IPS-15b (cell line): ENCODE data around the gene CACNG1.
"Not testable (repeated sequence)": the region's sequence is repeated elsewhere in the genome, so short reads cannot be mapped to it uniquely, and the experiment has no call there.

Experiments used
- H3K27me3 ChIP-seq: one replicate; pipeline ENCODE4 v1.6.1; 2013; ENCODE audit warnings: low read length; ENCODE audit not compliant: control insufficient read depth, insufficient read depth
- H3K36me3 ChIP-seq: one replicate; pipeline ENCODE4 v1.6.1; 2013; ENCODE audit warnings: low read length; ENCODE audit not compliant: control insufficient read depth, insufficient read depth
- H3K4me1 ChIP-seq: one replicate; pipeline ENCODE4 v1.6.1; 2013; ENCODE audit warnings: mild to moderate bottlenecking, low read length; ENCODE audit not compliant: control insufficient read depth, insufficient read depth
- H3K4me3 ChIP-seq: one replicate; pipeline ENCODE4 v1.5.1; 2013; ENCODE audit warnings: low read depth, low read length
- H3K9ac ChIP-seq: one replicate; pipeline ENCODE4 v1.6.1; 2013; ENCODE audit warnings: low read depth, mild to moderate bottlenecking, low read length
- H3K9me3 ChIP-seq: one replicate; pipeline ENCODE4 v1.6.1; 2013; ENCODE audit warnings: mild to moderate bottlenecking, low read length; ENCODE audit not compliant: control insufficient read depth, insufficient read depth

Gene CACNG1

DNA sequence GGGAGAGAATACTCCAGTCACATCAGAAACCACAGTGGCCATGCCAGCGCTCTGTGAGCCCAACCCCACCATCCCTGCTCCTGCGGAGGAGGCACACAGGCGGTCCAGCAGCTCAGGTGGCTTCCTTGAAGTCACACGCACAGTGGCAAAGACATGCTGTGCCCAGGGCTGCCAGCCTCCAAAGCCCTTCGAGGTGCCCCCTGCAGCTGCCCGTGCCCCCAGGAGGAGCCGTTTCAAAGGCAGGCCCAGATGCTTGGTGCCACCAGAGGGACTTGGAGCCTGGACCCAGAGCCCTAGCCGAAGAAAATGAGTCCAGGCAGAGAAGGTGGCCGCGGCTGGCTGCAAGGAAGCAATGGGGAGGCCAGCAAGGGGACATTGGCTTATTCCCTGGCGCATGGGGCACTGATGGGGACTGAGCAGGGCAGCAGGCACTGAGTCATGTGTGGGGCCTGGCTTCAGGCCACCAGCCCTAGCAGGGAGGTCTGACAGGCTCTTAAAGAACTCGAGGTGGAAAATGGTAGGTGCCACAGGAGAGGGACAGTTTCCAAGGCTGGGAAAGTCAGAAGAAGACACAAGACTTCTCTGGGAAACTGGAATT lies 17.2 kb upstream of the CACNG1 start:
- H3K27me3 ChIP-seq, result no peaks in the 10 kb centered on the region
- no peaks in the 10 kb centered on the region for H3K9me3 ChIP-seq
- H3K9ac ChIP-seq, result no peak overlapping the region
- H3K4me3 ChIP-seq, result no peak overlapping the region
- H3K4me1 ChIP-seq, result no peaks in the 10 kb centered on the region
- no peaks in the 10 kb centered on the region for H3K36me3 ChIP-seq

DNA sequence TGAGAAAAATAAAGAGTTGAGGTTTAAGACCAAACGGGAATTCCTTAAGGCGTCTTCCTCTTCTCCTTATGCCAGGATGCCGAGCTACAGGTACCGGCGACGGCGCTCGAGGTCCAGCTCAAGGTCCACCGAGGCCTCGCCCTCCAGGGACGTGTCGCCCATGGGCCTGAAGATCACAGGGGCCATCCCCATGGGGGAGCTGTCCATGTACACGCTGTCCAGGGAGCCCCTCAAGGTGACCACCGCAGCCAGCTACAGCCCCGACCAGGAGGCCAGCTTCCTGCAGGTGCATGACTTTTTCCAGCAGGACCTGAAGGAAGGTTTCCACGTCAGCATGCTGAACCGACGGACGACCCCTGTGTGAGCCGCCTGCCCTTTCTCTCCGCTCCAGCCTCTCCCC lies 13.7 kb upstream of the CACNG1 start:
- H3K27me3 ChIP-seq, result no peaks in the 10 kb centered on the region
- no peak overlapping the region for H3K4me3 ChIP-seq
- no peaks in the 10 kb centered on the region for H3K4me1 ChIP-seq
- no peak overlapping the region for H3K9ac ChIP-seq
- H3K36me3 ChIP-seq, result no peaks in the 10 kb centered on the region
- no peaks in the 10 kb centered on the region for H3K9me3 ChIP-seq

DNA sequence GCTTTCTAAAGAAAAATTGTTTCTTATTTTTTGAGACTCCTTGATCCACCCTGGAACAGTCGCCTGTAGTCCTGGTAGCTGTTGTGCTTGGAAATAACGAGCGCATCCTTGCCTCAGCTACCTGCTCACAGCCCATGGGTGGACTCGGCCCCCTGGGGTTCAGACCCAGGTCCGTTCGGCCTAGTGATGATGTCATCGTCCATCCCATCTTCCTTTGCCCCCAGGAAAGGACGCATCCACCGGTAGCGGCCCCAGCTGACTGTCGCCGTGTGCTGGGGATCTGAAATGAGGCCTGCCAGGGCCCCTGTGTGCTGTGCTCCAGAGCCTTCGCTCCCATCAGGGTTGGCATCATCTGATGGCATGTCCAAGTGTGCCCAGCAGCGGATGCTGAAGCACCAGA lies 12.0 kb upstream of the CACNG1 start:
- H3K9me3 ChIP-seq, result no peaks in the 10 kb centered on the region
- H3K4me1 ChIP-seq, result no peaks in the 10 kb centered on the region

DNA sequence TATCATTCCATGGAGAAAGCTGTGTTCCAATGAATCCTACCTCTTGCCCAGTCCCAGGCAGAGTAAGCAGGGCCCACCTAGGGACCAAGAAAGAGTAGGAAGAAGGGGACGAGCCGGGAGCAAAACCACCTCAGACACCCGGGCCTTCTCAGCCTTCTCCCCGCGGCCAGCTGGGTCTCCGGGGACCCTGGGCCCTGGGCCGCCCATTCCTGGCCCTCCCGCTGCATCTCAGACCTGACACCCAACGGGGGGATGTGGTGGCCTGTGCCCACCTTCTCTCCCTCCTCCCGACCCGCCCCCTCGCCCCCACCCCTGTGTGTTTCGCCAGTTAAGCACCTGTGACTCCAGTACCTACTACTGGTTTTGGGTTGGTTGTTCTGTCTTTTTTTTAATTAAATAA lies 11.4 kb upstream of the CACNG1 start:
- Histone ChIP-seq H3K4me3 (no peak overlapping the region), H3K27me3 (no peaks in the 10 kb centered on the region), H3K9me3 (no peaks in the 10 kb centered on the region), H3K36me3 (no peaks in the 10 kb centered on the region), H3K4me1 (no peaks in the 10 kb centered on the region), H3K9ac (no peak overlapping the region)

More for the DNA sequence above, 12.0 kb upstream of the CACNG1 start:
- no peak overlapping the region for H3K4me3 ChIP-seq
- H3K27me3 ChIP-seq, result no peaks in the 10 kb centered on the region
- no peaks in the 10 kb centered on the region for H3K36me3 ChIP-seq
- no peak overlapping the region for H3K9ac ChIP-seq

DNA sequence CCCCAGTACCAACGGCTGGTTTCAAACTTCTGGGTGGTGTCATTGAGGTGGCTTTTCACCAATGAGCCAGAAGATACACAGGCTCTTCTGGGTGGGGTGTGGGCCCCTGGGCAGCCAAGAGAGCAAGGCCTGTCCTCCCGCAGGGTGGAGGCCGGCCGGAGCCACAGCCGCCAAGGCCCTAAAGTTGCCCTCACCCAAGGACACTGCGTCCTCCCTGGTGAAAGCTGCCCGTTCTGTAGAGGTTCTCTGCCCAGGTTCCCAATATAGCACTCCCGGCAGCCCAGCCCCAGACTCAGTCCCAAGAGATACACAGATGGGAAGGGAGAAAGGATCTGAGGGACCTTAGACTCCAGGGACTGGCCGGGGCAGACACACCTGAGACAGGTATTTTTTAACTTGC lies 10.7 kb upstream of the CACNG1 start:
- Histone ChIP-seq H3K36me3 (no peaks in the 10 kb centered on the region), H3K4me3 (no peak overlapping the region), H3K4me1 (no peaks in the 10 kb centered on the region), H3K9ac (no peak overlapping the region), H3K27me3 (no peaks in the 10 kb centered on the region), H3K9me3 (no peaks in the 10 kb centered on the region)

DNA sequence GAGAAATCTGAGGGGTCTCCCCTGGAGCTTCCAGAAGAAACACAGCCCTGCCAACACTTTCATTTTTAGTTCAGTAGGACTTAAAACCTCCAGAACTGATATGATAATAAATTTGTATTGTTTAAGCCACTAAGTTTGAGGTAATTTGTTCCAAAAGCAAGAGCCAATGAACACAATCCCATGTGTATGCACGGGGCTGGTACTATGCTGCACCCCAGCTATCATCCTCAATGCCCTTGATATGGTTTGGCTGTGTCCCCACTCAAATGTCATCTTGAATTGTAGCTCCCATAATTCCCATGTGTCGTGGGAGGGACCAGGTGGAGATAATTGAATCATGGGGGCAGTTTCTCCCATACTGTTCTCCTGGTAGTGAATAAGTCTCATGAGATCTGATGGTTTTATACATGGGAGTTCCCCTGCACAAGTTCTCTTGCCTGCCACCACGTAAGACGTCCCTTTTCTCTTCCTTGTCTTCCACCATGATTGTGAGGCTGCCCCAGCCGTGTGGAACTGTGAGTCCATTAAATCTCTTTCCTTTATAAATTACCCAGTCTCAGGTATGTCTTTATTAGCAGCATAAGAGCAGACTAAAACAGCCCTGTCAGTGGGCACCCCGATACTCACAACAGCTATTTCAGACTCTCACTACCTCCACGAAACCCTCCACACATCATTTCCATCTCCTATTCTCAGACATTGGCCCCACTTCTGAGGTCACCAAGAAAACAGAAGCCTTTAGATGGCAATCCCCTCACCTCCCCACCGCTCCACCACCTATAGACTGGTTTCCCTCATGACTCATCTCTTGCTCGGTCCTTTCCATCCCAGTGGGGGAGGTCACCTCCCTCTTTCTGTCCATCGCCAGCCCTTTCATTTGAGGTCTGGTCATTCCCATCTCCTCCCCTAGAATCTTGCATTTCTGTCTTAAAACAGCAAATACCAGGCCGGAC lies 8.9 kb upstream of the CACNG1 start:
- Histone ChIP-seq H3K36me3 (no peaks in the 10 kb centered on the region), H3K4me1 (no peaks in the 10 kb centered on the region), H3K9me3 (no peaks in the 10 kb centered on the region), H3K9ac (no peak overlapping the region), H3K27me3 (no peaks in the 10 kb centered on the region), H3K4me3 (no peak overlapping the region)

DNA sequence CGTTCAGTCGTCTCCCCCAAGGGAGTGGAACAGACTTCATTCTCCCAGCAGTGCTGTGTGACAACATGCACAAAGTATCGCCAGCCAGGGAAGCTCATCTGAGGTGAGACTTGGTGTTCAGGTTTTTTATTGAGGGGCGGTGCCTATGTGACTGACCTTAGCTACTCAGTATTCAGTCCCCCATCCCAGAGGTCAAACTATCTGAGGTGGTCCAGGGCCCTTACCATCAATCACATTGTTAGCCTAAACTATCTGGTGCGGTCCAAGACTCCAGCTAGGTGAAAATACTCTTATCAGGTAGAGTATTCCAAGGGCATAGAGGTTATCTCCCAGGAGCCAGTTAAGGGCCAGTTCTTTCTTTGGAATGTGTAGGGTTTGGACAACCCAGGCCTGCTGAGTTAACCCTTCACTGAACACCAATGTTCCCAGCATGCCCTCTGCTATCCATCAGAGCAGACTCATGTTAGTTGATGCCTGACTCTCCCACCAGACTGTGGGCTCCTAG lies 5.4 kb upstream of the CACNG1 start:
- Histone ChIP-seq H3K9me3 (no peaks in the 10 kb centered on the region), H3K27me3 (no peaks in the 10 kb centered on the region), H3K4me1 (no peaks in the 10 kb centered on the region), H3K9ac (no peak overlapping the region), H3K36me3 (no peaks in the 10 kb centered on the region), H3K4me3 (no peak overlapping the region)

DNA sequence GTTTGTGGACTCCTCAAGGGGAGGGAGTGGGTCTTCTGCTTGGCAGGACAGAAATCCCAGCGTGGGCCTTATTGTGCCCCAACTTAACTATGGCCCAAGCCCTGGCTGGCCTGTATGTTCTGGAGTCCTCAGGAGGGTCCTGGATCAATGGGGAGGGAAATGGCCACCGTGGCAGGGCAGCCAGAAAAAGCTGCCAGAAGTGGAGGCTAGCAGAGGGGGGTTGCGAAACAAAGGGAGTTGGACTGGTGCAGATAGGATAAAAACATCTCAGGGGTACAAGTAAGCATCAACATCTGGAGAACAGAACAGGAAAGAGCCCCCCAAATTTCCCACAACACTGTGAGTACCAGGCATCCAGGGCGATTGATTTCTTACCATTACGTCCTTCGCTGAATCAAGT lies 3.7 kb upstream of the CACNG1 start:
- Histone ChIP-seq H3K36me3 (no peaks in the 10 kb centered on the region), H3K9me3 (no peaks in the 10 kb centered on the region), H3K9ac (no peak overlapping the region), H3K4me1 (no peaks in the 10 kb centered on the region), H3K4me3 (no peak overlapping the region), H3K27me3 (no peaks in the 10 kb centered on the region)

DNA sequence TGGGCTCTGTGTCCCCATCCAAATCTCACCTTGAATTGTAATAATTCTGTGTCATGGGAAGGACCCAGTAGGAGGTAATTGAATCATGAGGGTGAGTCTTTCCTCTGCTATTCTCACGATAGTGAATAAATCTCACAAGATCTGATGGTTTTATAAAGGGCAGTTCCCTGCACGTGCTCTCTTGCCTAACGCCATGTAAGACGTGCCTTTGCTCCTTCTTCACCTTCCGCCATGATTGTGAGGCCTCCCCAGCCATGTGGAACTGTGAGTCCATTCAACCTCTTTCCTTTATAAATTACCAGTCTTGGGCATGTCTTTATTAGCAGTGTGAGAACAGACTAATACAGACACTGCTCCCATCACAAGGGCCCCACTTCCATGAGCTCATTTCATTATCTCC lies 3.2 kb upstream of the CACNG1 start:
- H3K4me3 ChIP-seq, H3K36me3 ChIP-seq, H3K27me3 ChIP-seq, H3K4me1 ChIP-seq, H3K9ac ChIP-seq, H3K9me3 ChIP-seq: not testable (repeated sequence)

DNA sequence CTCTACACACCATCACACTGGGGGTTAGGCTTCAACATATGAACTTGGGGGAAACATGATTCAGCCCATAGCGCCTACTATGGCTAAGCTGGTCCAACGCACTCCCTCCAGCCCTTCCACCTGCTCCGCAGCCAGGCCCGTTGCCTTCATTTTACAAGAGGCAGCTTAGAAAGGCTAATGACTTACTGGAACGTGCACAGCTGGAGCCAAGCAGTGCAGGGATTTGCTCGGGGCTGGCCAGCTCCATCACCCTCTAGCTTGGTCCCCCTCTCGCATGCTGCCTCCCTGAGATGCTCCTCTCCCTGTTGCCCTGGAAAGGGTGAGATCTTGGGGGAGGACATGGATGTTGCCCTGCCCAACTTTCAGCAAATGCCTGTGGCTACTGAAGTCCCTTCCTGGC lies 2.8 kb upstream of the CACNG1 start:
- Histone ChIP-seq H3K9me3 (no peaks in the 10 kb centered on the region), H3K36me3 (no peaks in the 10 kb centered on the region), H3K4me1 (no peaks in the 10 kb centered on the region), H3K9ac (no peak overlapping the region), H3K4me3 (no peak overlapping the region), H3K27me3 (no peaks in the 10 kb centered on the region)

DNA sequence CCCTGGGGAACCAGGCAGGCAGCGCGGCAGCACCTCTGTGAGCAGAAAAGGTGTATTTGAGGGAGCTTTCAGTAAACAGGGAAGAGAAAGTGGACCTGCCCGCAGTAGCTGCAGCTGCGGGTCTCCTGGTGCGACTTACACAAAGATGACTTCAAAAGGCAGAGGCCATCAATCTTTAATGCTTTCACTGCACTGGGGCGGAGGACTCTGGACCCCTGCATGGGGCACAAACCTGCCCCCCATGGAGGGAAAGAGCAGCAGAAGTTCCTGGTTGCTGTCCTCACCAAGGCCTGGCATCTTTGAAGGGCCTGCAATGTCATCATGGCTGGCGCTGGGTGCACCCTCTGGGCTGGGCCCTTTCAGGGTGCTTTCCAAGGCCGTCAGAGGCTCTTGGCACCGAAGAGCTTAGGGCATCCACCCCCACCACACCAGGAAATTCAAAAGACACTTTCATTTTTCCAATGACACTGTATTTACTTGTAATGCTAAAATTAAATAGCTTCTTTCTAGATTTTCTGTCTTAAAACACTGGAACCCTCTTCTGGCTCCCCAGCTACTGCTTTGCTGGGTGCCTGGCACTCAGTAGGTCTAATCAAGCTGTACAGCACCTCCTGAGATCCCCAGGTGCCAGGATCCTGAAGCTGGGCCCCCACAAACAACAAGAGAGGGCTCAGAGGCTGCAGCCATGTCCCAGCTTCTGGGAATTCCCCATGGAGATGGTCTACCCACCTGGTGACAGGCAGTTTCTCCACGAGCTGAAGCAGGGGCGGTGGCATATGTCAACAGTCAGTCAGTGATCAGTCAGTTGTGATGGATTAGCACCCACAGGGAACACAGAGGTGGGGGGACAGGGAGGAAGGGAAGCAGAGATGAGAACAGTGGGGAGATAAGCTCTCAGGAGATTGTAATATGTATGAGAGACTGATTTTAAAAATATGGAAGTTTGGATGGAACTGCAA lies 2.1 kb upstream of the CACNG1 start:
- Histone ChIP-seq H3K9me3 (no peaks in the 10 kb centered on the region), H3K27me3 (no peaks in the 10 kb centered on the region), H3K4me1 (no peaks in the 10 kb centered on the region), H3K4me3 (no peak overlapping the region), H3K9ac (no peak overlapping the region), H3K36me3 (no peaks in the 10 kb centered on the region)
